DLD1 (cell line): Measurements from ENCODE around the gene BRMS1L.
"Not testable (repeated sequence)": the region's sequence is repeated elsewhere in the genome, so short reads cannot be mapped to it uniquely, and the experiment has no call there.

Experiments
- in situ Hi-C: cut with HindIII; loops from 2 replicates; pipeline ENCODE4 v1.10.0; 2017; ENCODE audit warnings: low sequenced_read_pairs

Gene BRMS1L

DNA sequence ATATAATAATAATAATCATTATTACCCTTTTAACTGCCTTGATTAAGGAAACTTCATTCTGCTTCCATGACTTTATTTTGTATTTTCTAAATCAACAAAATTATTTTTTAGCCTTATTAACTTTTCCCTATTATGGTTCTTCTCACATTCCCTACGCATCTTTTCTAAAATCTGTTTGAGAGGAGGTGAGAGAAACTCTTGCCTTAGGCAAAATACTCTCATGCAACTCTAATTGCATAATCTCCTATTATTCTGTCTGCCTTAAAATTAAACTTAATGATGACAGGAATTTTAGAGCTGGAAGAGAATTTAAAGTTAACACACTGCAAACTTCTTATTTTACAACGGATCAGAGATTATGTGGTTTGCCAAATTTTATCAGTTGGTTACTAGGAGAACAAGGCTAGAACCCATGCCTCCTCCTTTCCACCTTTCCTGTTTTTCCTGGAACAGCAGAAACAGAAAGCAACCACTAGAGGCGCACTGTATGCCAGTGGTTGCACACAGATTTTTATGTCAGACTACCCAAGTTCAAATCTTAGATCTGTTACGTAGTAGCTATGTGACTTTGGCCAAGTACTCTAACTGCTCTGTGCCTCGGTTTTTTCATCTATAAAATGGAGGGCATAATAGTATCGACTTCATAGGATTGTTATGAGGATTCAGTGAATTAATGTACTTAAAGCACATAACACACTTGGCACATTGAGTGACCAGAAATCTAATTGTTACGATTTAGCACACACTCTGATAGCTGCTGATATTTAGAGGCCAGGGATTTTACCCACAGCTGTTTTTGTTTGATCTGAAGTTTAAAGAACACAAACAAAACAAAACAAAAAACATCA is 4.3 kb upstream of the BRMS1L start:
- in situ Hi-C loops, result no loop called here

DNA sequence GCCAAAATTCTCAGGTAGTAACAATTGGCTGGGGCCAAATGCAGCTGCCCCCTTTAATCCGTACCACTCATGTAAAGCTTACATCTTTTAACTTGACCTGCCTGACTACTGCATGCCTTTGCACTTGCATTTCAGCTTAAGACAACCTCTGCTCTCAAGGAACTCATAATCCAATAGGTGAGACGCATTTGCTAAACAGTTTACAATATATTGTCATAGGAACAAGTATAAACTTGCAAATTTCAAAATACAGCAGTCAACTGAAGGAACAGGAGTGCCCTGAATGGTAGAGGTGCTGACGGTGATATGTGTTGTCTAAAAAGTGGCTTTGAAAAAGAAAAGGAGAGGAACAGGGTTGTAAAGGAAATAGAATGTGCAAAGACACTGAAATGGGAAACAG is 3.6 kb upstream of the BRMS1L start:
- in situ Hi-C loops, result no loop called here

DNA sequence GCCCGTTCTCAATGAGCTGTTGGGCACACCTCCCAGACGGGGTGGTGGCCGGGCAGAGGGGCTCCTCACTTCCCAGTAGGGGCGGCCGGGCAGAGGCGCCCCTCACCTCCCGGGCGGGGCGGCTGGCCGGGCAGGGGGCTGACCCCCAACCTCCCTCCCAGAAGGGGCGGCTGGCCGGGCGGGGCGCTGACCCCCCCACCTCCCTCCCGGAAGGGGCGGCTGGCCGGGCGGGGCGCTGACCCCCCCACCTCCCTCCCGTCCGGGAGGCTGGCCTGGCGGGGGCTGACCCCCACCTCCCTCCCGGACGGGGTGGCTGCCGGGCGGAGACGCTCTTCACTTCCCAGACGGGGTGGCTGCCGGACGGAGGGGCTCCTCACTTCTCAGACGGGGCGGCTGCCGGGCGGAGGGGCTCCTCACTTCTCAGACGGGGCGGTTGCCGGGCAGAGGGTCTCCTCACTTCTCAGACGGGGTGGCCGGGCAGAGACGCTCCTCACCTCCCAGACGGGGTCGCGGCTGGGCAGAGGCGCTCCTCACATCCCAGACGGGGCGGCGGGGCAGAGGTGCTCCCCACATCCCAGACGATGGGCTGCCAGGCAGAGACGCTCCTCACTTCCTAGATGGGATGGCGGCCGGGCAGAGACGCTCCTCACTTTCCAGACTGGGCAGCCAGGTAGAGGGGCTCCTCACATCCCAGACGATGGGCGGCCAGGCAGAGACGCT is 1.5 kb upstream of the BRMS1L start:
- in situ Hi-C loops, result not testable (repeated sequence)

DNA sequence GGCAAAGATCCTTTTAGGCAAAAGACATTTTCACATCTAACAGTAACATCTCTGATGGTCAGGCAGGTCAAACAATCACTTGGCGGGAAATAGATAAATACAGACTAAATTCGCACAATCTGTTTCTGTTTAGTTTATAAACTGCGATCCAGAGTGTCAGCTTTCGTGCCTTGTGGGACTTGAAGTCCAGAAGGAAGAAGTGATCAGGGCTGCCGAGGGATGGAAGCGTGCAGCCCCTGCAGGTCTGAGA is 245 bp upstream of the BRMS1L start:
- in situ Hi-C loops, result no loop called here

DNA sequence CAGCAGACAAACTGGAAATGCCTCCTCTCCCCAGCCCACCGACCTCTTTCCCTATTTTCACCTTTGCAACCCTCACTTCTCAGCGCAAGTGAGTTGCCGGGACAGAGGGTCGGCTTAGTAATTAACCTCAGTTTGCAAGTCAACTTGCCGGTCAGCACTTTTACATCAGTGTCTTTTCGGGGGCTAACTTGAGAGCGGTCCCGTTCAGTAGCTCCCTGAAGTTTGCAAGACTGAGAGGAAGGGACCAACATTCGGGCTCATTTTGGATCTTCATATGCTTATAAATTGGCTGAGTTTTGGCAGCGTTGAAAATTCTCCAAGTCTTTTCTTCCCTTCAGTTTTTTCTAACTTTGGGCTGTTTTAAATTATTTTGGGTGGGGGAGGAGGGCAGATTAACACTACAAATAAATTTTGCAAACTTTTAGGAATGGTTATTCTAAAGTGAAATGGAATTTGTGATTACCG is 846 bp downstream of the BRMS1L start:
- in situ Hi-C loops, result no loop called here

DNA sequence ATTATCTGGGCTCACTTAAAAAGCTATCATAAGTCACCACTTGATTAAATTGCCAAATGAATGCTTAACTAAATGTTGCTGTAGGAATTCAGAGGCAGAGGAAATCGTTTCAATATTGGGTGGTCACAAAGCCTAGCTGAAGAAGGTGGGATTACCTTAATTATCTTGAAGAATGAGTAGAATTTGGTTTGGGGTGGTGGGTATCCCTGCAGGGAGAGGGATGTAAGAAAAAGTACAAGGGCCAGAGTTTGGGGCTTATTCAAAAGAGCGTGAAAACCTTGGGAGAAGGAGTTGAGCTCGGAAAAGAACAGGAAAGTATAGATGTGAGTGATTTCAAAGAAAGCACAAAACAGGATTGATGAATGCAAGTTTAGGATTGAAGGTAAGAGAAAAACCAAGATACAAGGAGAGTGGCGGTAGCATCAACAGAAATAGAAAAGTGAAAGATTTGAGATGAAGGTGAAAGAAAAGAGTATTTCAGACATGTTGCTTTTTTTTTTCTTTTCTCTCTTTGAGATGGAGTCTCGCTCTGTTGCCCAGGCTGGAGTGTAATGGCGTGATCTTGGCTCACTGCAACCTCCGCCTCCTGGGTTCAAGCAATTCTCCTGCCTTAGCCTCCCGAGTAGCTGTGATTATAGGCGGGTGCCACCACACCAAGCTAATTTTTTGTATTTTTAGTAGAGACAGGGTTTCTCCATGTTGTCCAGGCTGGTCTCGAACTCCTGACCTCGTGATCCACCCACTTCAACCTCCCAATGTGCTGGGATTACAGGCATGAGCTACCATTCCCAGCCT is 1.7 kb downstream of the BRMS1L start:
- in situ Hi-C loops, result no loop called here

DNA sequence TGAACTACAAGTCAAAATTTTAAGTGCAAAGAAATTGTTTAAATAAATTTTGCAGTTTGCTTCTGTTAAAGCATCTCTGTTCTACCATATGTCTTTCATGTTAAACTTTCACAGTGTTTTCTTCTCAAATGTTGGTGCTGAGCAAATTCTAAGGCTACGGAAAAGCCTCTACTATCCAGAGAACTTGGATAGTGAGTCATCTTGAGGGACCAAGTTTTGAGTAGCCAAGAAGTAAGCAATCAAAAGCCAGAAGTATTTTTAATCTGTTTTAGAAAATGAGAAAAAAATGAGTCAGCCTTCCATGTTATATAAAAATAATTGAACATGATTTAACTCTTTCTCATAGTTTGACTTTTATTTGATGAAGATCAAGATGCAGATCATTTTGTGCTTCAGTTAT is 3.3 kb downstream of the BRMS1L start:
- in situ Hi-C loops, result no loop called here

DNA sequence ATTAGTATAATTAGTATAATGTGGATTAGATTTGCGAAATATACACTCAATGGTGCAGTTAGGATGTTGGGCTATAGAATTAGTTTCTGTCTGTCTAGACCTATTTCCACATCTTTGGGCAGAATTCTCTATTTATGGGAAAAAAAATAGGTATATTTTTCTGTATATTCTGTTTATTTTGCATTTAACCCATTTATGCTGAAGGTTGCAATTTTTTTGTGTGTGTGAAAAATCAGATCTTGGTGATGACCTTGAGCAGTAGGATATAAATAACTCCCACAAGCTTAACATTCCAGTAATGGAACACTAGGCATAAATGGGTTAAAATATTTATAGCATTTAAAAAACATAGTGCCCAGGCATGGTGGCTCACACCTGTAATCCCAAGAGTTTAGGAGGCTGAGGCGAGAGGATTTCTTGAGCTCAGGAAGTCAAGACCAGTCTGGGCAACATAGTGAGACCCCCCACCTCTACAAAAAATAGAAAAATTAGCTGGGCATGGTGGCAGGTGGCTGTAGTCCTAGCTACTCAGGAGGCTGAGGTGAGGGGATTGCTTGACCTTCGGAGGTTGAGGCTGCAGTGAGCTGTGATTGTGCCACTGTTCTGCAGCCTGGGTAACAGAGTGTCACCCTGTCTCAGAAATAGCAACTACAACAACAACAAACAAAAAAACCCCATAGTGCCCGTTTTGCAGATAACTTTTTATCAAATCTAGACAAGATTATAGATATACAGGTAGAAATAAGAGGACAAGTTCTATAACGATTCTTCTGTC is 9.3 kb downstream of the BRMS1L start:
- in situ Hi-C loops, result no loop called here

DNA sequence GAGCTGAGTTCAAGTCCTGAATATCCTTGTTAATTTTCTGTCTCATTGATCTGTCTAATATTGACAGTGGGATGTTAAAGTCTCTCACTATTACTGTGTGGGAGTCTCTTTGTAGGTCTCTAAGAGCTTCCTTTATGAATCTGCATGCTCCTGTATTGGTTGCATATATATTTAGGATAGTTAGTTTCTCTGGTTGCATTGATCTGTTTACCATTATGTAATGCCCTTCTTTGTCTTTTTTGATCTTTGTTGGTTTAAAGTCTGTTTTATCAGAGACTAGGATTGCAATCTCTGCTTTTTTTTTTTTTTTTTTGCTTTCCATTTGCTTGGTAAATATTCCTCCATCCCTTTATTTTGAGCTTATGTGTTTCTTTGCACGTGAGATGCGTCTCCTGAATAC is 15.6 kb downstream of the BRMS1L start:
- in situ Hi-C loops, result not testable (repeated sequence)

DNA sequence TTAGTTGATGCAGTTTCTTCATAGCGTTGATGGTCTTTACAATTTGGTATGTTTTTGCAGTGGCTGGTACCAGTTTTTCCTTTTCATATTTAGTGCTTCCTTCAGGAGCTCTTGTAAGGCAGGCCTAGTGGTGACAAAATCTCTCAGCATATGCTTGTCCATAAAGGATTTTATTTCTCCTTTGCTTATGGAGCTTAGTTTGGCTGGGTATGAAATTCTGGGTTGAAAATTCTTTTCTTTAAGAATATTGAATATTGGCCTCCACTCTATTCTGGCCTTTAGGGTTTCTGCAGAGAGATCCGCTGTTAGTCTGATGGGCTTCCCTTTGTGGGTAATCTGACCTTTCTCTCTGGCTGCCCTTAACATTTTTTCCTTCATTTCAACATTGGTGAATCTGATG is 16.1 kb downstream of the BRMS1L start:
- in situ Hi-C loops, result not testable (repeated sequence)

DNA sequence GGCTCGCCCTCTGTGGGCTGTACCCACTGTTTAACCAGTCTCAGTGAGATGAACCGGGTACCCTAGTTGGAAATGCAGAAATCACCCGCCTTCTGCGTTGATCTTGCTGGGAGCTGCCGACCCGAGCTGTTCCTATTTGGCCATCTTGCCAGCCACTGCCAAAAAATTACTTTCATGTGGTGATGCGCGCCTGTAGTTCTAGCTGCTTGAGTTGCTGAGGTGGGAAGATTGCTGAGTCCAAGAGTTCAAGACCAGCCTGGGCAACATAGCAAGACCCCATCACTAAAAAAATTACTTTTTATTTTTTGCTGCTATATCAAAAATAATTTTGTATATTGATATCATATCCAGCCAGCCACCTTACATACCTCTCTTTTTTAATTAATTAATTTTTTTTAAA is 18.4 kb downstream of the BRMS1L start:
- in situ Hi-C loops, result no loop called here

DNA sequence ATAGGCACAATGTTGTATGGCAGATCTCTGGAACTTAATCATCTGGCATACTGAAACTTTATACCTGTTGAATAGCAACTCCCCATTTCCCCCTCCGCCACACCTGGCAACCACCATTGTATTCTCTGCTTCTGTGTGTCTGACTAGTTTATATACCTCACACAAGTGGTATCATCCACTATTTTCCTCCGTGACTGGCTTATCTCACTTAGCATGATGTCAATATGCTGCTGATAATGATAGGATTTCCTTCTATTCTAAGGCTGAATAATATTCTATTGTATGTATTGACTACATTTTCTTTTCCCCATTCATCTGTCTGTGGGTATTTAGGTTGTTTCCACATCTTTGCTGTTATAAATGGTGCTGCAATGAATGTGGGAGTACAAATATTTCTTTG is 21.5 kb downstream of the BRMS1L start:
- in situ Hi-C loops, result no loop called here

DNA sequence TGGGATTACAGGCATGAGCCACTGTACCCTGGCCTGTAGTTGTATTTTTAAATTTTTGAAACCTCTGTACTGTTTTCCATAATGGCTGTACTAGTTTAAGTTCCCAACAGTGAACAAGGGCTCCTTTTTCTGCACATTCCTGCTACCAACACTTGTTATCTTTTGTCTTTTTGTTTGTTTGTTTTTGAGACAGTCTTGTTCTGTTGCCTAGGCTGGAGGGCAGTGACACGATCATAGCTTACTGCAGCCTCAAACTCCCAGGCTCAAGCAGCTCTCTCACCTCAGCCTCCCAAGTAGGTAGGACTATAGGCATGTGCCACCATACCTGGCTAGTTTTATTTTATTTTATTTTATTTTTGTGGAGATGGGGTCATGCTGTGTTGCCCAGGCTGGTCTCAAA is 23.0 kb downstream of the BRMS1L start:
- in situ Hi-C loops, result no loop called here

DNA sequence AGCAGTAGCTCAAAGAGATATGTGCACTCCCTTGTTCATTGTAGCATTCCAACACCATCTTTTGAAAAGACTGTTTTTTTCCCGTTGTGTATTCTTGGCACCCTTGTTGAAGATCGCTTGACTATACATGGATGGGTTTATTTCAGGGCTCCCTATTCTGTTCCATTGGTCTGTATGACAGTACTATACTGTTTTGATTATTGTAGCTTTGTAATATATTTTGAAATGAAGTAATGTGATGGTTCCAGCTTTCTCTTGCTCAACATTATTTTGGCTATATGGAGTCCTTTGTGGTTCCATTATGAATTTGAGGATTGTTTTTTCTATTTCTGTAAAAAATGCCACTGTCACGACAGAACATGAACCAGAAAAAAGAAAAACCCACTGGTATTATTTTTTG is 25.7 kb downstream of the BRMS1L start:
- in situ Hi-C loops, result no loop called here

DNA sequence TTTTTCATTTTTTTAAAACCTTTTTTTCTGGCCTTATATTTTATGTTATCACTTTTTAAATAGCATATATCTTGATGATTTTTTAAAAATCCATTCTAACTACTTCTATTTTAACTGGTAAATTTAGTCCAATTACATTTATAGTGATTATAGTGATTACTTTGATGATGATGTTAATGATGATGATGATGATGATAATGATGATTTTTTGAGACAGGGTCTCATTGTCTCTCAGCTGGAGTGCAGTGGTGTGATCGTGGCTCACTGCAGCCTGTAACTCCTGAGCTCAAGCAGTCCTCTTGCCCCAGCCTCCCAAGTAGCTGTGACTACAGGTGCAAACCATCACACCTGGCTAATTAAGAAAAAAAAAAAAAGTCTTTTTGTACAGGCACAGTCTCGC is 27.1 kb downstream of the BRMS1L start:
- in situ Hi-C loops, result no loop called here

DNA sequence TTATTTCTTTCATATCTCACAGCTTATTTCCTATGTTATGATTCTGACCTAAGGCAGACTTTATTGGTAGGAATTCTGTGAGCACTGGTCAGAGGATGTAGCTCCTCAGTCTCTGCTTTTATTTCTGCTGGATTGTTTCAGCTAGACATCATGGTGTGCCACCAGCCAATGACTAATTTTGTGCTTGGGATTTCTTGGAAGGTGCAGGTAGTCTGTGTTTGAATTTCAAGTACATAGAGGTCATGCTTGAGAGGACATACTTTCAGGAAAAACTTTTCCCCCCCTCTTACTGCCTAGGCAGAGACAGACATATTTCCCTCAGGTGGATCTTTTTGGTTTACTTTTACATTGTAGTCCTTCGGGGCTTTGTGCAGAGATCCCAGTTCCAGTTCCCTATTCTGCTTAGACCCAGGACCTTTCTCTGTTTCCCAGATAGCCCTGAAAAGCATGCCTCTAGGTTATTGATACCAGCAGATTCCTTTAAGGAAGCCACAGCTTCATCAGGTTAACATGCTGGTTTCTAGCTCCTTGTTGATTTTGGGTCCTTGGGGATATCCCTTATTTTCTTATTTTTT is 28.6 kb downstream of the BRMS1L start:
- in situ Hi-C loops, result no loop called here

DNA sequence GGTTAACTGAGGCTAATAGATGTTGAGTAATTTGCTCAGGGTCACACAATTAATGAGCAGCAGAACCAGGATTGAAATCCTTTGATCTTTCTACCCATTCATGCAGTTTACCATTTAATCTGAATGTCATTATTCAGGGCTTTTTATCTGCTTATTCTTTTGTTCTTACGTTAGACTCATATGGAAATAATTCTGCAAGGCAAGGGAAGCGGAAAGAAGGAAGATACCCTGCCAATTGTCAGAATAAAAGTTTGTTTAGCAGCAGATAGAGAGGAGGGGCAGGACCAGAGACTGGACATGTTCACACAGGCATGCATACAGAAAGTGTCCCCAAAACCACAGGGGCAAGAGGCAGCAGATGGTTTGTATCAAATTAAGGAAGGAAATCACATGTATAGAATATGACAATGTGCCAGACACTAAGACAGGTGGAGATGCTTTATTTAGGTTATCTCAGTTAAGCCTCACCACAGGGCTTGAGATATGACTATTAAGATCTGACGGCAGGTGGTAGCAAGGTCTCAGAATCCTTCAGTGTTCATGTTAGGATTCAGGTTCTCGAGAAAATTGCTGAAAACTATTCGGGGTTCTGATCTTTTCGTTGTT is 29.8 kb downstream of the BRMS1L start:
- in situ Hi-C loops, result no loop called here

DNA sequence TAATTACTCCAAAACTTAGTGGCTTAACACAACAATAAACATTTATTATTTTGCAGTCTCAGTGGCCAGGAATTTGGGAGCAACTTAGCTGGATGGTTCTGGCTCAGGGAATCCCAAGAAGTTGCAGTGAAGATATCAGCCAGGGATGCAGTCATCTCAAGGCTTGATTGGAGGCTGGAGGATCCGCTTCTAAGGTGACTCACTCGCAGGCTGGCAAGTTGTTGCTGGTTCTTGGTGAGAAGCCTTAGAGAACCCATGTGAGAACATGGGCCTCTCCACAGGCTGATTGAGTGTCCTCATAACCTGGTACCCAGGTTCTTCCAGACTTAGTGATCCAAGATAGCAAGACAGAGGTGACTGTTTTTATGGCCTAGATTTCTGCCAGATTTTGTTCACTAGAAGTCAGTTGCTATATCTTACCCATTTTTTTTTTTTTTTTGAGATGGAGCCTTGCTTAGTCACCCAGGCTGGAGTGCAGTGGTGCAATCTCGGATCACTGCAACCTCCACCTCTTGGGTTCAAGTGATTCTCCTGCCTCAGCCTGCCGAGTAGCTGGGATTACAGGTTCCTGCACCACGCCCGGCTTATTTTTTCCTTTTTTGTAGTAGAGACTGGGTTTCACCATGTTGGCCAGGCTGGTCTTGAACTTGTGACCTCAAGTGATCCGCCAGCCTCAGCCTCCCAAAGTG is 32.5 kb downstream of the BRMS1L start:
- in situ Hi-C loops, result no loop called here

DNA sequence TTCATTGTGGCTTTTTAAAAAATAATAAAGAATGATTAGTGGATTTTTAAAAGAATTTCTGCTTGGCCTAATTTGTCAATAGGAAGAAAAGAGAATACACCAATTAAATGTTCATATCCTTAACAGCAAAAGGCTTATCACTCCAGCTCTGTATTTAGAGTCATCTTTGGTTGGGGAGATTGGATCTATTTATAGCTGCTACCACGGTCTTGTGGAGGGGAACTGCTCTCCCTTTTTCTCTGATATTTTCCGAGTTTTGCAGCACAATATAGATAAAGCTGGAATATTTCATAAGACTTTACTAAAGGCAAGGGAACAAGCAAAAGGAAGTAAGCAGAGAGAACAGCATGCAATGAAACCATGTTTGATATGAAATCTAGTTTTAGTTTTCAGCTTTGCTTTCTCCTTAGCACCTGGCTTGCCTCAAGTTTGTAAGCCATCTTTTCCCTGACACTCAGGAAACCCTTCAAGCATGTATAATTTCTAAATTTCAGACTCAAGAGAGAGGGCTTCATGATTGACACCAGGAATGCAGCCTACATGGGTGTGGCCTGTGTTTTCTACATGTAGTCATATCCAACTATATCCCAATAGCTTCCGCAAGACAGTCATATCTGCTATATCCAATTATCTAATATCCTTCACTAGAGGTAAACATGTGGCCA is 35.2 kb downstream of the BRMS1L start:
- in situ Hi-C loops, result no loop called here
